GM19238 (cell line): ENCODE data around the gene RPIA.
"Not testable (repeated sequence)": the region's sequence is repeated elsewhere in the genome, so short reads cannot be mapped to it uniquely, and the experiment has no call there.

Experiments
- DNase-seq: peaks from one replicate; pipeline ENCODE4 v3.0.0; 2011; ENCODE audit warnings: low spot score; ENCODE audit not compliant: insufficient read length

Gene RPIA

GRCh38 chr2:88691339-88692183, at the start of gene RPIA:
Gene RPIA, plus strand, starts transcription at chr2:88691673. Its CDS starts 26 bp downstream, at chr2:88691699.
- DNase-seq: peak; percentile 94

DNA sequence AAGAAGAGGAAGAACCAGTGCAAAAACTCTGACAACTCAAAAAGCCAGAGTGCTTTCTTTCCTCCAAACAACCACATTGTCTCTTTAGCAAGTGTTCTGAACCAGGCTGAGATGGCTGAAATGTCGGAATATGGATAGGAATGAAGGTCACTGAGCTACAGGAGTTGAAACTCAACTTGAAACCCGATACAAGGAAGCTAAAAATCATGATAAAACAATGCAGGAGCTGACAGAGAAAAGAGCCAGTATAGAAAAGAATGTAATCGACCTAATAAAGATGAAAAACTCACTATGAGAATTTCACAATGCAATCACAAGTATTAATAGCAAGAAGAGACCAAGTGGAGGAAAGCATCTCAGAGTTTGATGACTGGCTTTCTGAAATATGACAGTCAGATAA, 49.2 kb upstream of the RPIA start:
- DNase-seq: no peak

- not testable (repeated sequence) for DNase-seq
Observed at GRCh38 chr2:88645291-88645882, 46.1 kb upstream of the RPIA start.

- no peak for DNase-seq
Observed at GRCh38 chr2:88651646-88652045, 39.8 kb upstream of the RPIA start.

- no peak for DNase-seq
Observed at GRCh38 chr2:88654714-88655113, 36.8 kb upstream of the RPIA start.

- no peak for DNase-seq
Observed at GRCh38 chr2:88656690-88657089, 34.8 kb upstream of the RPIA start.

DNA sequence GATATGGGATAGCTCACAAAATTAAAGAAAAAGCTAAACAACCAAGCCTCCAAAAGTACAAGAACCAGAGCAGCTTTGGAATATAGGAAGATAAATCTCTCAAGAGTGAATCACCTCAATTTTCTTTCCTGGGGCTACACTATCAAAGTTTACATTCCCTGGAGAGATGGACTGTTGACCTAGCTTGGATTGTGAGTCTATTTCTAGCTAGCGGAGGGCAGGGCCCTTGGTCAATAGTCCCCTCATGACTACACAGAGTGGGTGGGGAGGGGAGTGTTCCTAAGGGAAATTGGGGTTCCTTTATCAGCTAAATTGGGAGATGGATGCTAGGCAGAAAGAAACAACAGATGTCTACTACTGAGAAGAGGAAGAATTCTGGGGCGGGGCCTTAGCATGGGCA, 34.3 kb upstream of the RPIA start:
- DNase-seq: no peak

DNA sequence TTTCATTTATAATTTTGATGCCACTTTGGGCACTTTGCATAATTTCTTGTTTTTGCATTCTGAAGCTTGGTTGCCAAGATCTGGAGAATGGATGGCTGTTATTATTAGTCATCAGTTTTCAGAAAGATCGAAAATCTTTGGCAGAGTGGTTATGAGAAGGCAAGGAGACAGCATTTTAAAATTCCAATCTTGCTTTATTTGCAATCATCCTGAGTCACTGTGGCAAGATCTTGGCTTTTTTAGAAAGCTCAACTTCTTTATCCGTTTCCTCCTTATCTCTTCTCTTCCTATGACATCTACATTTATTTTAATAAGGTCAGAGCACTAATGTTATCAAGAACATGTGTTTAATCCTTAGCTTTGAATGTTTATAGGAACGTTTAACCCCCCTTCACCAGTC, 33.1 kb upstream of the RPIA start:
- no peak for DNase-seq

GRCh38 chr2:88658881-88659537, 32.5 kb upstream of the RPIA start:
- no peak for DNase-seq

GRCh38 chr2:88659538-88659915, 31.9 kb upstream of the RPIA start:
- no peak for DNase-seq

- DNase-seq: no peak
Observed at GRCh38 chr2:88660622-88661021, 30.9 kb upstream of the RPIA start.

DNA sequence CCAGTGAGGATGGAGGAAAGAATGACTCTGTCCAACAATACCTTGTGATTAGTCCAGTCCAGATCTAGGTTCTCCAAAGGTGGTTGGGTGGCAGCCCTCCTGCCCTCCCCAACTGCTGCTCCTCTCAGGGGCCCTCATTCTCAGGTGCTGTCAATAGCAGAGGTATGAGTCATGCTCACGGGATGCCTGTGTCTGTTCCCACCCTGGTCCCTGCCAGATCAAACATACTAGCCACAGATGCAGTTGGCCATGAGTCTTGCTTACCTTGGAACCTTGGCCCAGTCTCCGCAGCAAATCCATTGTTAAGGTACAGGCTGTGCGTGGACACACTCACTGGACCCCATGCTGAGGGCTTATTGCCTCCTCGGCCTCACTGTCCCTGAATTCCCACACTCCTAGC, 24.9 kb upstream of the RPIA start:
- no peak for DNase-seq

DNA sequence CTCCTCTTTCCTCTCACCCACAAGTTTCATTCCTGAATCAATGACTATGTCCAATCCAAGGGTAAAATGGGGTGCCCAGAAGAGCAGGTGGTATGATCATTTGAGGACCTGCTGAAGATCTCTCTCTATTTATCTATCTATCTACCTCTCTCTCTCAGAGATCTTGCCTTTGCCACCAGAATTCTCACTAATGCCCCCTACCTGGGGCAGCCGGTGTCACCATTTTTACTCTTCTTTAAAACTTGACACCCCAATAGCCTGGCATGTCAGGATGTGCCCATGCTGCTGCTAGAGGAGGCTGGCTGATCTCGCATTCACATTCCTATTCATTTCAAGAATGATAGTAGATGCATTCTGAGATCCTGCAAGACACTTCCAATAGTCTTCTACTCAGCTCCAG, 24.3 kb upstream of the RPIA start:
- DNase-seq: no peak

- DNase-seq: no peak
Observed at GRCh38 chr2:88668862-88669261, 22.6 kb upstream of the RPIA start.

DNA sequence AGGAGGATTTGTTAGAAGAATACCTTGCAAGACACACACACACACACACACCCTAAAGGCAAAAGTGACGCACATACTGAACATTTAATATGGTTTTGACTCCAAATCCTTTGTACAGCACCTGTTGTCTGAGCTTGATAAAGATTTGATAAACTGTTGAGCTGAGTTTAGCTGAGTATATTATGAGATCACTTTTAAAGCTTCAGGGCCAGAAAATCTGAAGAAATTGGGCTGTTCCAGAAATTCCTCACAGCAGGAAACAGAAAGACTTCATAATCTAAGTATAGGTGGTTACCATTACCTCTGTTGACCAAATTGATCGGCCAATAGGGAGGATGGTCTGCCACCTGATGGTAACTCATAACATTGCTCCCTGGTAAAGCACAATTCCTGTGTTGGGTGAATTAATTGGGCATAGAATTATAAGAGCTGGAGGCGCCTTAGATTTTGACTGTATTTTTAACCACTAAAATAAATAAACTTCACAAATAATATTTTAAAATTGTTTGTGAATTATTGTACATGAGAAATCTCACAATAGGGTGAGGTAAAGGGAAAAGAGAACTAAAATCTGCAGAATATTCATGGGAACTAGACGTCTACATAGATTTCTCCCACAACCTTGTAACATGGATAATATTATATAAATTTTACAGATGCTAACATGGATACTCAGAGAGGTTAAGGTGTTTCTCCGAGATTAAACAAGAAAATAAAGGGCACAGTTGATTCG, 21.8 kb upstream of the RPIA start:
- peak; percentile 27 for DNase-seq

GRCh38 chr2:88671786-88672427, 19.6 kb upstream of the RPIA start:
- peak; percentile 26 for DNase-seq

DNA sequence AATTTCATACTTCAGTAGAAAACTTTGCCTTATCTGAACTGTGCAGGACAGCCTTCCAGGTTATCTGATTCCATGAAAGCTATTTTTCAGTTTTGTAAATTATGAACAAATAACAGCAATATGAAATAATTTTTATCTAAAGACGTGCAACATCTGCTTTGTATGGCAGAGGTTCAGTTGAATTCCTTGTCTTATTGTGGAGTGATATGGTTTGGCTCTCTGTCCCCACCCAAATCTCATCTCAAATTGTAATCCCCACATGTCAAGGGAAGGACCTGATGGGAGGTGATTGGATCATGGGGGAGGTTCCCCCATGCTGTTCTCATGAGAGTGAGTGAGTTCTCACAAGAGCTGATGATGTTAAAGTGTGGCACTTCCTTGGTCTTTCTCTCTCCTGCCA, 18.1 kb upstream of the RPIA start:
- DNase-seq: no peak

DNA sequence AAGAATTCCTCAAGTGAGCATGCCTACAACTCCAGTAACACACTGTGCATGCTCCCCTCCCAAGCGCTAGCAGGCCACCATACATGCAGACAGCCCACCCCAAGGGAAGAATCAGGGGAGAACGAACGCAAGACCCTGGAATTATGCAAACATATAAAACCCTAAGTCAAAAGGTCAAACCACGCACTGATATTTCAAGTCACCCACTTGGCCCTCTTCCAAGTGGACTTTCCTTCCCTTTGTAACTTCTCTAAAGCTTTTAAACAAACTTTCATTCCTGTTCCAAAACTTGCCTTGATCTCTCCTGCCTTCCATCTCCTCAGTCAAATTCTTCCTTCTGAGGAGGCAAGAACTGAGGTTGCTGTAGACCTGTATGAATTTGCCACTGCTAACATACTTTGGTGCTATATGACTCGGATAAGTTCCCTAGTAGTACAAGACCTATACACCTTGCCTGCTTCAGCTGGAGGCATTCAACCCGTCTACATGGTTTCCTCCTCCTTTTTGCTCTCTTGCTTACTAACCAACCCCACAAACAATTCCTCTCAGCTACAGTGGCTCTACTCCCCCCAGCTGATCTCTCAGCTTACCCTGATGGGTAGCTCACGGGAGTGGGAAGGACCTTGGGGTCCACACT, 11.1 kb upstream of the RPIA start:
- no peak for DNase-seq

- DNase-seq: no peak
Observed at GRCh38 chr2:88680916-88681315, 10.6 kb upstream of the RPIA start.

DNA sequence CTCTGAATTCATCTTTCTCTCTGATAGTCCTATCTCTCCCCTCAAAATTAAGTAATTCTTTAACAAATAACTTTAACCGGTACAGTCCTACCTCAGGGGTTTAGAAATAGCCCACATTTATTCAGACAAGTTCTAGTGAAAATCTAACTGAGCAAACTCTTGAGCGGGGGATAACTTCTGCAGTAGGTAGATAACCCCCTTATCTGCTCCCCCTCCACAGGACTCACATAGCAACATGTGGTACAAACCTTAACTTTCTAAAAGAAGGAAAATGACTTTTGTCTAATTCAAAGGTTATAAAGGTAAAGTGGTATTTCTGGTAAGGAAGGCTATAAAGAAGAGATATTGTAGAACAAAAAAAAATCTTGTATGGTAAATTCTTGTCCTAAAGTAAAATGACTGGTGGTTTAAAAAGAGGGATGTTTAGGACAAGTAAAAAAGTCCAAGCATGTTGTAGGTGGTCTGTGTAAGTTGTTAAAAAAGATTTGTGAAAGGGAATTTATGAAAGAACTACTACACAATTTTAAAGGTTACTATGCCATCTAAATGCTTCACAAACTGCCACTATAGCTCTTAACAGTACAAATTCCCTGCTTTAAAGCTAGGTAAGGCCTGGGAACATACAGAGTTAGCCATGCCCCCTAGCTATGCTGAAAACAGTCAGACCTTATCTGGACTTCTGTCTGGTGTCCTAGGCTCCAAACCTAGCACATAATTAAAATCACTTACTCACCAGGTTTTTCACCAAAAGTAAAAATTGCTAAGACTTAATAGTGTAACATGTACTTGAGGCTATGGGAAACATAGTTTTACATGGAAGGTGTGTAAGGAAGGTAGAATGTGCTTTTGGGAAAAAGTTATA, 8.1 kb upstream of the RPIA start:
- no peak for DNase-seq
